Mucosa of descending colon (tissue), 3 donors: ENCODE data around the gene STAB1. TPM values are rescaled to one million over a fixed set of nuclear protein-coding genes. Genes with fewer than 3 reads are reported as not detected.
"Not testable (repeated sequence)": the region's sequence is repeated elsewhere in the genome, so short reads cannot be mapped to it uniquely, and the experiment has no call there.

Experiments
- ATAC-seq: fragments of 200-7000 bp; cut with Tn5 transposase; one replicate; pipeline ENCODE4 v1.9.1; 2020; ENCODE audit warnings: mild to moderate bottlenecking, moderate library complexity
- DNase-seq, 3 donors: peaks; one replicate each; pipeline ENCODE4 v3.0.0-alpha.2; 2020
- H3K36me3 ChIP-seq: fragments of 200-600 bp; one replicate; pipeline ENCODE4 v1.8.0; 2021; ENCODE audit warnings: low read depth, mild to moderate bottlenecking
- H3K4me1 ChIP-seq: fragments of 200-600 bp; one replicate; pipeline ENCODE4 v1.8.0; 2021; ENCODE audit warnings: low read depth, mild to moderate bottlenecking
- H3K4me3 ChIP-seq: fragments of 200-600 bp; one replicate; pipeline ENCODE4 v1.8.0; 2021; ENCODE audit warnings: mild to moderate bottlenecking
- H3K9me3 ChIP-seq: fragments of 200-600 bp; one replicate; pipeline ENCODE4 v1.8.0; 2021; ENCODE audit warnings: mild to moderate bottlenecking
- intact Hi-C, 2 donors: fragments of 100-400 bp; cut with DNase I in 1 of 2; cut with micrococcal nuclease in 1 of 2; formaldehyde crosslinking; loops; one replicate each; pipeline versions ENCODE4 v1.11.0 to v1.11.1; 2022; cut with DNase I, micrococcal nuclease
- total RNA-seq, 3 donors: library from RNA; stranded (reverse); fragmentation: NEBNext Ultra II Directional in 2 of 3; extraction: Animal tissue kit (Norgen Biotek cat#: 25700) in 2 of 3; gene quantifications; one replicate each; pipeline versions ENCODE4 v1.2.1 to v1.2.4, GENCODE V29; 2021 to 2023
- TF ChIP-seq, protein P1 (sequence below): fragments of 200-600 bp; IDR thresholded peaks from one replicate; pipeline ENCODE4 v1.8.0; 2022; ENCODE audit warnings: antibody characterized with exemption, mild to moderate bottlenecking
- donor health status: DM: no; HTN: no; CAD: no; lungs with moderate emphysema.
- donor health status: DM: no; HTN: no; CAD: no.
- donor health status: DM: no; HTN: yes; CAD: no.

STAB1 gene
- total RNA-seq, 3 donors from 2014 or later = 51.7 to 187 (median 145) TPM

GRCh38 chr3:52524258-52524751 lies 29.2 kb downstream of the STAB1 start:
- TF ChIP-seq, protein P1, sequence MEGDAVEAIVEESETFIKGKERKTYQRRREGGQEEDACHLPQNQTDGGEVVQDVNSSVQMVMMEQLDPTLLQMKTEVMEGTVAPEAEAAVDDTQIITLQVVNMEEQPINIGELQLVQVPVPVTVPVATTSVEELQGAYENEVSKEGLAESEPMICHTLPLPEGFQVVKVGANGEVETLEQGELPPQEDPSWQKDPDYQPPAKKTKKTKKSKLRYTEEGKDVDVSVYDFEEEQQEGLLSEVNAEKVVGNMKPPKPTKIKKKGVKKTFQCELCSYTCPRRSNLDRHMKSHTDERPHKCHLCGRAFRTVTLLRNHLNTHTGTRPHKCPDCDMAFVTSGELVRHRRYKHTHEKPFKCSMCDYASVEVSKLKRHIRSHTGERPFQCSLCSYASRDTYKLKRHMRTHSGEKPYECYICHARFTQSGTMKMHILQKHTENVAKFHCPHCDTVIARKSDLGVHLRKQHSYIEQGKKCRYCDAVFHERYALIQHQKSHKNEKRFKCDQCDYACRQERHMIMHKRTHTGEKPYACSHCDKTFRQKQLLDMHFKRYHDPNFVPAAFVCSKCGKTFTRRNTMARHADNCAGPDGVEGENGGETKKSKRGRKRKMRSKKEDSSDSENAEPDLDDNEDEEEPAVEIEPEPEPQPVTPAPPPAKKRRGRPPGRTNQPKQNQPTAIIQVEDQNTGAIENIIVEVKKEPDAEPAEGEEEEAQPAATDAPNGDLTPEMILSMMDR = no peak
- no peaks in the 10 kb centered on the region for H3K4me1 ChIP-seq
- no peaks in the 10 kb centered on the region for H3K36me3 ChIP-seq
- intact Hi-C loops = no loop called here
- no peak overlapping the region for H3K4me3 ChIP-seq
- ATAC-seq = no peak
- DNase-seq = peak in 1 of 3 donors; percentile 45
- no peaks in the 10 kb centered on the region for H3K9me3 ChIP-seq

DNA sequence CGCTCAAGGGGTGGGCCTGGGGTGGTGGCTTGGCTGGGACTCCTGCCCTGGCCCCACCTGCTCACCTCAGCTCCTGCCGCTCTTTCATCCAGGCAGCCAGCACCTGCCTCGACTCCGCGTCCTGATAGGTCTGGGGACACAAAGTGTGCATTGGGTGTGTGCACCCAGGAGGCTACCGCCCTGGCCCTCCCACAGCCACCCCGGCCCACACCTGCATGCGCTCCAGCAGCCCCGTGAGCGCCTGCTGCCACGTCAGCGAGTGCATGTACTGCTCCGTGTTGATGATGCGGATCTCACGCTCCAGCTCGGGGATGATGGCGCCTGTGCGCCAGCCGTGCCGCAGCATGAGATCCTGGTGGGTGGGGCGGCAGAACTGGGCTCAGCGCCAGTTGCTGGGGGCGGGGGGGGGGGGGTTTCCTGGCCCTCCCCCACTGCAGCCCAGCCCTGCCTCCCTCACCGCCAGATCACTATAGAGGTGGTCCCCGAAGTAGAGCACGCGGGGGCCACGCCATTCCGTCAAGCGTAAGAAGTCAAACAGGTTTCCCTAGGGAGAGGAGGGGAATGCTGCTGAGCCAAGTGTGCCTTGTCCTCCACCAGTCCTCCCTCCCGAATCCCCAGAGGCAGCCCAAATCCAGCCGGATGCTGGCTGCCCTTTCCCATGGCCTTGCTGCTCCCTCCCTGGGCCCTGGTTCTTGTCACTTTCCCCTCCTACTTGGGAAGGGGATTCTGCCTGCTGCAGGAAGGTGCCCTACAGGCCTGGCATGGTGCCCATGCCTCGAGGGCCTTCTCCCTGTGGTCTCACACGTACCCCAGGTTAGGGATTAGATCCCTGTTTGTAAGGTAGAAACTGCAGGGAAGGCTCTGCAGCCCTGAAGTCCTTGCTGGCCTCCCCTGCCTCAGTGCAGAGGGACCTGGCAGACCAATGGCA lies 29.9 kb downstream of the STAB1 start:
- Histone ChIP-seq H3K4me1 (no peaks in the 10 kb centered on the region), H3K9me3 (no peaks in the 10 kb centered on the region), H3K4me3 (no peak overlapping the region), H3K36me3 (no peaks in the 10 kb centered on the region)
- TF ChIP-seq, protein P1 = no peak
- intact Hi-C loops = no loop called here
- peak in 2 of 3 donors; percentile 20 to 55 for DNase-seq
- ATAC-seq = no peak

DNA sequence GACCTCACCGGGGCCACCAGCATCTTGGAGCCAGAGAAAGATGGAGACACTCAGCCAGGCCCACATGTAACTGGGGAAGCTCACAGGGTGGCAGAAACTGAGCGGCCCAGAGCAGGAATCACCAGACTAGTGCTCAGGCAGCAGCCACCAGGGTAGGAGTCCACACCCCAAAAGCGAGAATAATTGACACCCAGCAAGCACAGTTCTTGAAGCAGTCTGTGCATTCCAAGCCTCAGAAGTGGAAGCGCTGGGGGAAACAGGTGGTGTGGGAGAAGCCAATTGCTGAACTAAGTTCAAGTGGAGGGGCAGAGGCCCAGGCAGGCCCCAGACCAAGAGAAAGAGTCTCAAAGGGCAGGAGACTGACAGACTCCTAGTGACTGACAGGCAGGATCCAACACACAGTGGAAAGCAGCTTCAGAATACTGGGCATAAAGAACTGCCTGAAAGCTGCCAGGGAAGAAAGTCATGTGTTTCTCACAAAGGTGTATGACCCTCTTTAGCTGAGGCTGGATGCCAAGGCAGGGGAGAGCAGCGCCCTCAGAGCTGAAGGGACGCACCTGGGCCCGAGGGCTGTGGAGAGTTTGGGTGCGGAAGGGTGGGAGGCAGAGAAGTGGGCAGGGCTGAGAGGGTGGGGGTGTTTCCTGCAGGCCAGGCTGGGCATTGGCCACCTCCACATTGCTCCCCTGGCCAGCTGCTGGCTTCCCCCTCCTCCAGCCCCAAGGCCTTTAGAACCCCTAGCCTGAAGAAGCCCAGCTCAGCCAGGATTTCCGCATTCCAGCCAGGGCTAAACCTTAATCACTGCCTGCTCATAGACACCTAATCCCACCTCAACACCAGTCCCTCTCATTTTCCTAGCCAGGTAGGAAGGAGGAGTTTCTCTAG lies 30.8 kb downstream of the STAB1 start:
- no peaks in the 10 kb centered on the region for H3K4me1 ChIP-seq
- no peaks in the 10 kb centered on the region for H3K36me3 ChIP-seq
- ATAC-seq (no peak), DNase-seq (peak in 2 of 3 donors; percentile 9 to 24)
- no peaks in the 10 kb centered on the region for H3K9me3 ChIP-seq
- TF ChIP-seq, protein P1 = no peak
- intact Hi-C loops = no loop called here
- no peak overlapping the region for H3K4me3 ChIP-seq

DNA sequence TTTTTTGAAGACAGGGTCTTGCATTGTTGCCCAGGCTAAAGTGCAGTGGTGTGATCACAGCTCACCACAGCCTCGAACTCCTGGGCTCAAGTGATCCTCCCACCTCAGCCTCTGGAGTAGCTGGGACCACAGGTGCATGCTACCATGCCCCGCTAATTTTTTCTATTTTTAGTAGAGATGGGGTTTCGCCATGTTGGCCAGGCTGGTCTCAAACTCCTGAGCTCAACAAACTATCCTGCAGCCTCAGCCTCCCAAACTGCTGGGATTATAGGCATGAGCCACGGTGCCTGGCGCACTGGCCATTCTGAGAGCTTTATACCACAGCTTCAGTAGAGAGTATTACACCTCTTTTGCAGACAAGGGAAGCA lies 31.5 kb downstream of the STAB1 start:
- DNase-seq, H3K9me3 ChIP-seq, intact Hi-C loops, H3K4me1 ChIP-seq, H3K4me3 ChIP-seq, ATAC-seq, H3K36me3 ChIP-seq: not testable (repeated sequence)

GRCh38 chr3:52527039-52527731 lies 32.0 kb downstream of the STAB1 start:
- DNase-seq (peak in 2 of 3 donors; percentile 15 to 40), ATAC-seq (no peak)
- H3K9me3 ChIP-seq = no peaks in the 10 kb centered on the region
- no peaks in the 10 kb centered on the region for H3K4me1 ChIP-seq
- H3K36me3 ChIP-seq = no peaks in the 10 kb centered on the region
- no peak overlapping the region for H3K4me3 ChIP-seq
- intact Hi-C loops = no loop called here
- TF ChIP-seq, protein P1 = no peak
